Measurements from ENCODE around the gene CCDC3.

- no peak for TF ChIP-seq CTCF (IDR thresholded peaks at IDR 0.05)
- TF ChIP-seq POLR2A (IDR thresholded peaks at IDR 0.05): no peak
Measured at GRCh38 chr10:12966067-12966466, 35.4 kb downstream of the CCDC3 start.
